Stimulated activated CD8-positive, alpha-beta memory T cell treated with anti-CD3 and anti-CD28 coated beads, Interleukin-7, amount 100 ng/mL, for 1 hour (primary cell): ENCODE results near the gene FECH.

ENCODE experiments used
- DNase-seq, 2 donors: peaks; one replicate each; pipeline ENCODE4 v3.0.0-alpha.2; 2020; ENCODE audit warnings: low read depth in 2 of 2

FECH gene

DNA sequence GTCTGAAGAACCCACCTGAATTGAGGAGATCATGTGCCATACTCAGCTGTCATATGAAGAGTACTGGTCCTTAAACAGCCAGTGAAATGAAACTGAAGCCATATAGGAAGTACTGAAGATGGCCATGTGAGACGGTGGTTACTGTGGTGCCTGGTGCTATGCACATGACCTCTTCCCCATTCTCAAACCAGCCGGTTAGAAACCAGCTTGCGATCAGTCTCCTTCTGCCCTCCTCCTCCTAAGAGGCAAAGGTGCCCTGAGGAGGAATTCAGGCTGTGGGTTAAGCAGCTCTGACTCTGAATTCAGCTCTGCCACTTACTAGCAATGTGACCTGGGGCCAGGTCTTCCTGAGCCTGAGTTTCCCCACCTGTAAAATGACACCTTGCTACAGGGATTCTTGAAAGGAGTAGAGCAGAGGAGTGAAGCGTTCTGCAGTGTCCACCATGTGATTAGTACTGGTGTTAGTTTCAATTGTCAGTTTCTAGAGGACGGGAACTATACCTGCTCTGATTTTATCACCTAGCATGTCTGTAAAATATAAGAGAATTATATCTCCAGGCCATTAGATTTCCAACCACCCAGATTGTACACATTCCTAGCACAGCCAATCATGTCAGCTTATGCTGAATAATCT, 5.1 kb downstream of the FECH start:
- DNase-seq, result no peak

DNA sequence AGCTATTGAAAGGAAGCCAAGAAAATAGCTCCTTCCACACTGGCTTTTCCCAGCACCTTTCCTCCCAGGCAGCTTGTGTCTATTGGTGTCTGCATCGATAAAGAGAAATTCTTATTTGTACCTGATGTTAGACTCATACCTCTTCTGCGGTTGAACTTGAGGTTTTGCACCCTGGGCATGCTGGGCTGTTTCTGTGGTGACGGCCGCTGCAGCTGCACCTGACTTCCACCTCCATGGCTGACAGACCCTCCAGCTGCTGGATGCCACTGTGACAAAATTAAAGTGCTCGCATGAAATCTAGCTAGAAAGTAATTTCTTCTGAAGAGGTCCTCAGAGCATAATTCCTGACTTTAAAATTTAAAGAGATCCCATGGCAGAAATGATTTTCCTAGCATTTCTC, 6.6 kb downstream of the FECH start:
- no peak for DNase-seq

- DNase-seq, result no peak
Observed at GRCh38 chr18:57576316-57576715, 10.2 kb downstream of the FECH start.

DNA sequence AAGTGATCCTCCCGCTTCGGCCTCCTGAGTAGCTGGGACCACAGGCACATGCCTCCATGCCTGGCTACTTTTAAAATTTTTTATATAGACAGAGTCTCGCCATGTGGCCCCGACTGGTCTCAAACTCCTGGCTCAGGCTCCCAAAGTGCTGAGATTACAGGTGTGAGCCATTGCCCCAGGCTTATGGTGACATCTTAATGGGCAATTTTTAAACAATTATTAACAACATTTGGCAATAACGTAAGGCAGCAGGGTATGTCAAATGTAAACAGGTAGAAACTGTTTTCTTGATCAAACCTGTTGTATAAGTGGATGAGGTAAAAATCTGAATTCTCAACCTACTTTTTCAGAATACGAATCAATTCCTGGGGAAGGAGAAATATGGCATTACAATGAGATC, 11.0 kb downstream of the FECH start:
- no peak for DNase-seq

DNA sequence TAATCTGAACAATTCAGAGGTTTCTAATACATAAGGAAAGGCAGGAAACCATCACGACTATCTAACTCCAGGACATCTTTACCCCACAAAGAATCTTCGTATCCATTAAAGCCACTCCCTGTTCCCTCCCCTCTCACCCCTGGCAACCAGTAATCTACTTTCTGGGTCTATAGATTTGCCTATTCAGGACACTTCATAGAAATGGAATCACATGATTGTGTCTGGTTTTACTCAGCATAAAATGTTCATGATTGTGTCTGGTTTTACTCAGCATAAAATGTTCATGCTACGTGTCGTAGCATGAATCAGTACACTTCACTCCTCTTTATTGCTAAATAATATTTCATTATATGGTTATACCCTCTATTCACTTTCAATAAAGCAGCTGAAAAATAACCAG, 11.6 kb downstream of the FECH start:
- DNase-seq, result no peak

DNA sequence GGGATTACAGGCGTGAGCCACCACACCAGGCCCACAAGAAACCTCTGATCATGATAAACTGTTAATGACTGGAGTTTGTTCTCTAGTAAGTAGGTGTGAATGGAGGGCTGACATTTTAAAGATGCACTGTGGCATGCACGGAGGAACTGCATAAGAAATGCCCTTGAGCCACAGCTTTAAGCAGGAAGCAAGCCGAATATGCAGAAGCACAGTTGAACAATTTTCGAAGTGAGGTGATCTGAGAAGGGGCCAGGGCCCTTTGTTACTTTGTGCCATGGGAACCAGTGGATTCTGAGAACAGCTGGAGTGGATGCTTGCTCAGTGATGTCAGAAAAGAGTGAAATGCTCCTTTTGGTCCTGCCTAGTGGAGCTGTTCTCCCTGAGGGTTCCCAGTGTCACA, 16.3 kb downstream of the FECH start:
- DNase-seq, result no peak

- no peak for DNase-seq
Observed at GRCh38 chr18:57569133-57569532, 17.4 kb downstream of the FECH start.

- DNase-seq, result no peak
Observed at GRCh38 chr18:57561728-57562423, 24.6 kb downstream of the FECH start.

DNA sequence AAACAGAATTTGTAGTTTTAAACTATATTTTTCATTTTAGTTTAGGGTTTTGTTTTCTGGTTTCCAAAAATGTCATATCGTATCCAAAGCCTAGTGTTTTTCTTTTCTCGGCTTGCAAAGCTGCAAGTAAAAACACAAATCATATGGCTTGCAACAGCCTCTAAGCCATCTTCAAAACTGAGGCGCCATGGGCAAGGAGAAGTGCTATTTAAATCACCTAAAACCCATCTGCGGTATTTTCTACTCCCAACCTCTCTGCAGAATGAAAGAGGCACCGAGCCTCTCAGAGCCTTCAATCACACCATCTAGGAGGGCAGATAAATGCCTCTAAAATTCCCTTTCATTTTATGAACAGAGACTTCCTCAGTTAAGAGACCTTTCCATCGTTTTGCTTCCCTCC, 25.2 kb downstream of the FECH start:
- no peak for DNase-seq

- no peak for DNase-seq
Observed at GRCh38 chr18:57559314-57559713, 27.2 kb downstream of the FECH start.

DNA sequence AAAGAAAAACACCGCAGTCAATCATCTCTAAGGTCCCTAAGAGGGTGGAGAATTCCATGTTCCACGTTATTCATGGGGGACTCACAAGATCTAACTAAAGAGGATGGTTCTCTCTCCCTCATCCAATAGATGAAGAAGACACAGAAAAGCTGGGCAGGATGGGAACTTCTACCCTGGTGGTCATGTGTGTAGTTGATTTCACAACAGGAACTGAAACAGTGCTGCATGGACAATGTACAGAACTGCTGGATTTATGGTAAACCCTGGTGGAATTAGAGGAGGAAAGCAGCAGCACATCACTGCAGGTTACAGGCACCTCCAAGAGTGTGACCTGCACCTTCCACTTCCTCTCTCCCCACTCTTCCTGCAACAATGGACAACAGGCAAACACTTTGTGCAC, 31.4 kb downstream of the FECH start:
- DNase-seq, result no peak

DNA sequence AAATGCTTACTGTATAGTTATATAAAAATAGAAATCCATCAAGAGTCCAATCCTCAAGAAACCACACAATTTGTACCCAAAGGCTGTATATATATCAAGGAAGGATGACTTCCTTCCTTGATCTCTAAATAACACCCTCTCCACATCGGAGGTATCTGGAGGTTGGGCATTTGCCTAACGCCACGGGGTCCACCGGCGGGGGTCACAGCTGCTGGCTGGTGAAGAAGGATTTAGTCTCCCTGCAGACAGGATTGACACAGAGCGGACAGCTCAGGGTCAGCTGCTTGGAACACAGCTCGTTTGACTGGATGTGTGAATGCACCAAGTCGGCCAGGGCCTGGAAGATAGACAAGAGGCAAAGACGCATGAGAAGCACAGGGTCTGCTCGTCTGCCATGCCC, 36.0 kb downstream of the FECH start:
- no peak for DNase-seq

DNA sequence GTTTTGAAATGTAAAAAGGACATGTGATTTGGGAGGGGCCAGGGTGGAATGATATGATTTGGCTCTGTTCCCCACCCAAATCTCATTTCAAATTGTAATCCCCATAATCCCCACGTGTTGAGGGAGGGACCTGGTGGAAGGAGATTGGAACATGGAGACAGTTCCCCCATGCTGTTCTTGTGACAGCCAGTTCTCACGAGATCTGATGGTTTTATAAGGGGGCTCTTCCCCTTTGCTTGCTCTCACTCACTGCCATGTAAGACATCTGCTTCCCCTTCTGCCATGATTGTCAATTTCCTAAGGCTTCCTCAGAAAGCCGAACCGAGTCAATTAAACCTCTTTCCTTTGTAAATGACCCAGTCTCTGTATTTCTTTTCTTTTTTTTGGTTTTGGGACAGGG, 39.2 kb downstream of the FECH start:
- DNase-seq, result no peak

DNA sequence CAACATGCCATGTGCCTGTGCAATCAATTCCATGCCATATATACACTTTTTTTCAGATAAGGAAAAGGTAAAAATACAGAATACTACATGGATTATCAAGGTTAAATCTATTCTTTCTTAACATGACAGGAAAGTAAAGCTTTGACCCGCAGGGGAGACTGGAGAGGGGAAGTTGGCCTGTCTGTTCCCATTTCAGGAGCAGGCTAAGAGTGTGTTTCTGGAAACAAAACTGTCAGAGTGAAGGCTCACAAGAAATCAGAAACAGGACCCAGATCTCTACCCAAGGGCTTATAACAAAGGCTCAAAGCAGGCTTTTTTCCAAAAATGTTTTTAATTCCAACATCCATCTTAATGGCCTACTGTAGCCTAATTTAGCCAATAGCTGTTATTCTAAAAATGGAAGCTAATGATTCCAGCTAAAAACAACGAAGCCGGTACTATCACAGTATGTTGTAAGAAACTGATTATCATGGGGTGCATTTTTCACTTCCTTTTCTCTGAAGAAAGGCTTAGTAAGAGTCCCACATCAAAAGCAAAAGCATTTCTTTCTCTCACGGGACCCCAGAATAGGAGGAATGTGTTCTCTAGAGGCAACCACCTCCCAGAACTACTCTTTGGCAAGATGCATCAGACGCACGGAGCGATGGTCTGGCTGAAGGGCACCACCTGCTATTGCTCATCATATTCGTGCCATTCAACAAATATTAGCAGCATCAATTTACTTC, 41.4 kb downstream of the FECH start:
- DNase-seq, result no peak

- DNase-seq, result no peak
Observed at GRCh38 chr18:57543560-57543959, 42.9 kb downstream of the FECH start.

GRCh38 chr18:57542812-57543427, 43.6 kb downstream of the FECH start:
- DNase-seq, result no peak

- DNase-seq, result no peak
Observed at GRCh38 chr18:57542126-57542525, 44.4 kb downstream of the FECH start.

GRCh38 chr18:57539702-57540101, 46.8 kb downstream of the FECH start:
- DNase-seq, result no peak

- DNase-seq, result no peak
Observed at GRCh38 chr18:57538614-57539013, 47.9 kb downstream of the FECH start.

- DNase-seq, result no peak
Observed at GRCh38 chr18:57534511-57534909, 52.0 kb downstream of the FECH start.

- DNase-seq, result no peak
Observed at GRCh38 chr18:57533868-57534510, 52.5 kb downstream of the FECH start.
